ENCODE measurements around the gene PCIF1.
"Not testable (repeated sequence)": the region's sequence is repeated elsewhere in the genome, so short reads cannot be mapped to it uniquely, and the experiment has no call there.

PCIF1 gene

GRCh38 chr20:45948261-45948733, 13.8 kb downstream of the PCIF1 start:
- FAIRE-seq = no peak

GRCh38 chr20:45948742-45949541, 14.5 kb downstream of the PCIF1 start:
- no peak for FAIRE-seq

- FAIRE-seq = no peak
Measured at GRCh38 chr20:45949542-45950329, 15.3 kb downstream of the PCIF1 start.

GRCh38 chr20:45950330-45950646, 15.8 kb downstream of the PCIF1 start:
- no peak for FAIRE-seq

- no peak for FAIRE-seq
Measured at GRCh38 chr20:45951925-45952834, 17.7 kb downstream of the PCIF1 start.

GRCh38 chr20:45952861-45953260, 18.4 kb downstream of the PCIF1 start:
- no peak for FAIRE-seq

GRCh38 chr20:45953672-45954071, 19.2 kb downstream of the PCIF1 start:
- no peak for FAIRE-seq

- not testable (repeated sequence) for FAIRE-seq
Measured at GRCh38 chr20:45956326-45956725, 21.8 kb downstream of the PCIF1 start.

GRCh38 chr20:45957021-45957941, 22.8 kb downstream of the PCIF1 start:
- no peak for FAIRE-seq

GRCh38 chr20:45958593-45958992, 24.1 kb downstream of the PCIF1 start:
- no peak for FAIRE-seq

- FAIRE-seq = no peak
Measured at GRCh38 chr20:45959126-45959525, 24.6 kb downstream of the PCIF1 start.

GRCh38 chr20:45959956-45960630, 25.6 kb downstream of the PCIF1 start:
- FAIRE-seq = no peak

- no peak for FAIRE-seq
Measured at GRCh38 chr20:45962031-45962755, 27.7 kb downstream of the PCIF1 start.

- no peak for FAIRE-seq
Measured at GRCh38 chr20:45963059-45964005, 28.8 kb downstream of the PCIF1 start.

- FAIRE-seq = no peak
Measured at GRCh38 chr20:45964006-45964400, 29.5 kb downstream of the PCIF1 start.

GRCh38 chr20:45965169-45966002, 30.9 kb downstream of the PCIF1 start:
- FAIRE-seq = no peak

GRCh38 chr20:45967551-45968080, 33.1 kb downstream of the PCIF1 start:
- FAIRE-seq = no peak

GRCh38 chr20:45968081-45968671, 33.7 kb downstream of the PCIF1 start:
- FAIRE-seq = no peak
